AML-193 (cell line): ENCODE measurements around the gene THSD4.
"Not testable (repeated sequence)": the region's sequence is repeated elsewhere in the genome, so short reads cannot be mapped to it uniquely, and the experiment has no call there.

Experiments used
- DNase-seq, 2 experiments: peaks; one replicate each; lab custom pipeline; 2025; lab: John Stamatoyannopoulos, UW

The THSD4 gene

DNA sequence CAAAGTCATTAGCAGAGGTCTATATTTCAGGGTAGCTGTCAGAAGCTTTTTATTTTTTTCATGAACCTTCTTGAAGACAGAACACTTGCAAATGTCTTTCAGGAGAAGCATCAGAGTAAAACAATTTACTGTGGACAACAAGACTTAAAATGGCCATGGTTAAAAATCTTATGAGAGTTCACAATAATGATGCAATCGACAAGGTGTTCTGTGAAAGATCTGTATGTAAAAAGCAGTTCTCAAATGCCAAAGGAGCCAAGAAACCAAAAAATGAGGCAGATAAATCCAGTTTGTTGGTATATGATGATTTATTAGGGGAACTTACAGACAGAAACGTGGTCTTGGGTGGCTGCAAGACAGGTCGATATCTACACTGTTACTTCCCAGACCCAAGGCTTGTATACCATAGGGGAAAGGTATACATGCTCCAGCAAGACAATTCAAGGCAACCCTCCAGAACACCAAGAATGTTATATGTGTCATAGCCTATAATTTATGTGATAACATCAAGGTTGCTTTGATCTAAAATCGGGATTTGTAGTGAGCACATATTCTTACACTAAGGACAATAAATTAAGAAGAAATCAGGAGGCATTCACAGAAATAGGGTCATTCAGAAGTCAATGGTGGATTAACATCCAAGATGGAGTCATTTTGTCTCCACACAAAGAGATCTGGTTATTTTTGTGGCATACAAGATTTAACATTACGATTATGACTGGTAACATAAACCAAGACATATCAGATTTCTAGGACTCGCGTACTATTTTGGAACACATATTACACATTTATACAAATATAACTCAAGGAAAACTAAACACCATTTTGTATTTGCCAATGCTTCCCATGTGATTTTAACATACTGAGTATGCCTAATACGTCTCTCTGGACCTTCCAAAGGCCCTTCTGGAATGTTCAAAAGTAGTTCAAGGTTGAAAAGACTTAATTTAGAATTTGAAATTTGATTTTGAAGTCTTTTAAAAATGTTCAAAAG lies 316.4 kb downstream of the THSD4 start:
- DNase-seq, result no peak

- no peak for DNase-seq
Observed at GRCh38 chr15:71433402-71433801, 318.1 kb downstream of the THSD4 start.

- no peak for DNase-seq
Observed at GRCh38 chr15:71434774-71435173, 319.5 kb downstream of the THSD4 start.

- DNase-seq, result no peak
Observed at GRCh38 chr15:71435552-71435951, 320.3 kb downstream of the THSD4 start.

DNA sequence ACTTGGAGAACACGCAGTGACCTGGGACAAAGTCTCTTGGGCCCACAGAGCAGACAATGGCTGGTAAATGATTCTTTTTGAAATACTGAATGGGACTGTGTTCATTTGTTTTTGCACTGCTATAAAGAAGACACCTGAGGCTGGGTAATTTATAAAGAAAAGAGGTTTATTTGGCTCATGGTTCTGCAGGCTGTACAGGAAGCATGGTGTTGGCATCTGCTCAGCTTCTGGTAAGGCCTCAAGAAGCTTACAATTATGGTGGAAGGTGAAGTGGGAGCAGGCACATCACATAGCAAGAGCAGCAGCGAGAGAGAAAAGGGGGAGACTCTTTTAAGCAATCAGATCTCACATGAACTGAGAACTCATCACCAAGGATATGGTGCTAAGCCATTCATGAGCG lies 321.6 kb downstream of the THSD4 start:
- DNase-seq, result no peak

- no peak for DNase-seq
Observed at GRCh38 chr15:71437404-71437803, 322.1 kb downstream of the THSD4 start.

DNA sequence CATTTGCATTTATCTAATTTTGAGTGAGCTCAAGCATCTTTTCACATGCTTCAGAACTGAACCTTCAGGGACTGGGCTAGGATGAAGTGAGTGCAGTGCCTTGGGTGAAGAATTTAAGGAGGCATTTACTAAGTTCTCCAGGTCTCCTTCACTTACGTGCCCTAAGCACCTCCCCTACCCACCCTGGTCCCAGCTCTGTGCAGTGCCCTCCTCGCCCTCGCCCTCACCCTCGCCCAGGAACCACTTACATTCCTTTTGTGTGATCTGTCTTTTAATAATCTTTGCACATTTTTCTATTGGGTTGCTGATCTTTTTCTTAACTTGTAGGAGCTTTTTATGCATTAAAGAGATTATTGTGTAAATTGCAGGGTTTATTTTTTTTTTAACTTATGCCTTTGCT lies 322.6 kb downstream of the THSD4 start:
- no peak for DNase-seq

- not testable (repeated sequence) for DNase-seq
Observed at GRCh38 chr15:71439478-71439877, 324.2 kb downstream of the THSD4 start.

GRCh38 chr15:71440489-71441110 lies 325.3 kb downstream of the THSD4 start:
- DNase-seq, result peak; percentile 44 to 64

DNA sequence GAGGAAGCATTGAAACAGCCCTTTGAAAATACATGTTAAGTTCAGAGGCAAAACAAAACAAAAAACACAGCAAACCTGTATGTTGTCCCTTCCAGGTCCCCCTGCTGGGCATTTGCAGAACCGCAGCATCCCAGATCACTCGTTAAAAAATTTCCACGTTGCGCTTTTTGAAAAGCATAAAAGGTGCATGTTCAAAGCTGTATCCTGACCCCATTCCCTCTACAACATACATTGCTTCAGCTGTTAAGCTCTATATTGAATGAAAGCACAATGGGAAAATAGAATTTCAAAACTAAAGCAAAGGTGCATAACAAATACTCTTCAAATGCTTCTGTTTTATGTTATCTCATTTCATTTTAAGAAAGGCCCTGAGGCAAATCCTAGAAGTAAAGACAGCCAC lies 328.3 kb downstream of the THSD4 start:
- peak; percentile 3 for DNase-seq

GRCh38 chr15:71444032-71444810 lies 328.9 kb downstream of the THSD4 start:
- no peak for DNase-seq

- no peak for DNase-seq
Observed at GRCh38 chr15:71444866-71445590, 329.8 kb downstream of the THSD4 start.

DNA sequence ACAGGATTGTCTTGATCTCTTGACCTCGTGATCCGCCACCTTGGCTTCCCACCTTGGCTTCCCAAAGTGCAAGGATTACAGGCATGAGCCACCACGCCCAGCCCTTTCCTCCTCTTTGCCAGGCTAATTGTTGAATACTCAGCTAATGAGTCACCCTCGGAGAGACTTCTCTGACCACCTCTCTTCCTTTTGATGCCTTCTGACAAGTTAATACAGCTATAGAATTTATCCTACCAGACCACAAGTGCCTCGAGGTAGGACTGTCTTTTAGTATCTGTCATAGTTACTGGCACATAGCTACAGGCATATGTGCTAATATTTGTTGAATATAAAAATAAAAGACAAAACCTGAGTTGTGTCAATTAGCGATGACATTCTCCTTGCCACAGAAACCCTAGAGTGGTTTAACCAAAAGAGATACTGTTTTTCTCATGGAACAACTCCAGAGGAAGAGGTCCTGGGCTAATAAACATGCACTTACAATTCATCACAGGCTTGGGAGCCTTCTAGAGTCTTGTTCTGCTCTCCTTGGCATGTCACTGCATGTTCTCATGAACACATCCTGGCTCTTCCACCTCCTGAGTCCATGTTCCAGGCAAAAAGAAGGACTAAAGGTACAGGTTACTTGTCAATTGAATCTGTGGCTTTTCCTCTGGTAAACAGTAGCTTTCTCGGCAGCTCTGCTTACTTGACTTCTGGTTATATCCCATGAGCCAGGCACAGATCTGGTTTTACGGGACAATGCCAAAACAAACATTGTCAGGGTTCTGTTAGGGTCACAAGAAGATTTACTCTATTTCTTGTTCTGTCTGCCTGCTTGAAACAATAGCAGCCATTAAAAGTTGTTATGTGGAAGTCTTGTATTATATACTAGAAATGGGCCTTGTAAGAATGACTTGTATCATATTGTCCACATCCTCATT lies 332.3 kb downstream of the THSD4 start:
- DNase-seq, result no peak

DNA sequence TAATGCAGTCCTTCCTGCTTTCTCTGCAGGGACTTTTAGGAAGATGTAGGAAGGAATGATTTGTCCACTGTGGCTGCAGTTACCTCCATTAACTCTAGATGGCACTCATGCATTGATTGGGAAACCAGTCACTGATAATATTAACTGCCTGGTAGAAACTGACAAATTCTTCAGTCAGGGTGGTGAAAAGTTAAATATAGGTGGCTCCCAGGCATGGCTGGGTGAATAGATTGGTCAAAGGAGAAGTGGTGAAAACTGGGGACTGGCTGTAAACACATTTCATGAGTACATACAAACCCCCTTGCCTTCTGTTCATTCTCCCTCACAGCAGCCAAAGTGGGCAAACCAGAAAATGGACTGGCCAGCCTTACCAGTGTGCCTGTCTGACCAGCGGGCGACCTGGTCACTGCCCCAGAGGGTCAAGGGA lies 333.4 kb downstream of the THSD4 start:
- DNase-seq, result peak; percentile 6 to 23

GRCh38 chr15:71449363-71449762 lies 334.1 kb downstream of the THSD4 start:
- no peak for DNase-seq

GRCh38 chr15:71449956-71450355 lies 334.7 kb downstream of the THSD4 start:
- DNase-seq, result no peak

DNA sequence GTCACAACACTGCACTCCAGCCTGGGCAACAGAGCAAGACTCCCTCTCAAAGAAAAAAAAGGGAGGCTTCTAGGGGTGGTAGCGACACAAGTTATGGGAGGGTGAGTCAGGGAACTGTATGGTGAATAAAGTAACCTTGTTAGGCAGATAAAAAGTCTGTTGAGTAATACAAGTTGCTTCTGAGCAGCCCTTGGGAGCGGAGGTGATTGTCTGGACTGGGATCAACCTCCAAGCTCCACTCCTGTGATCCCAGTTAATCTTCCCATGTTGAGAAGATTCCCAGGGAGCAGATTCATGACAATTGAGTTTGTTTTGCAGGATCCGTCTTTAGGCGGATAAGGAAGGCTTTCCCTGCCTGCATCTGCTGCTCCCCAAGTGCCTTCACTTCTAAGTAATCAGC lies 335.9 kb downstream of the THSD4 start:
- no peak for DNase-seq

GRCh38 chr15:71452893-71453292 lies 337.6 kb downstream of the THSD4 start:
- no peak for DNase-seq

DNA sequence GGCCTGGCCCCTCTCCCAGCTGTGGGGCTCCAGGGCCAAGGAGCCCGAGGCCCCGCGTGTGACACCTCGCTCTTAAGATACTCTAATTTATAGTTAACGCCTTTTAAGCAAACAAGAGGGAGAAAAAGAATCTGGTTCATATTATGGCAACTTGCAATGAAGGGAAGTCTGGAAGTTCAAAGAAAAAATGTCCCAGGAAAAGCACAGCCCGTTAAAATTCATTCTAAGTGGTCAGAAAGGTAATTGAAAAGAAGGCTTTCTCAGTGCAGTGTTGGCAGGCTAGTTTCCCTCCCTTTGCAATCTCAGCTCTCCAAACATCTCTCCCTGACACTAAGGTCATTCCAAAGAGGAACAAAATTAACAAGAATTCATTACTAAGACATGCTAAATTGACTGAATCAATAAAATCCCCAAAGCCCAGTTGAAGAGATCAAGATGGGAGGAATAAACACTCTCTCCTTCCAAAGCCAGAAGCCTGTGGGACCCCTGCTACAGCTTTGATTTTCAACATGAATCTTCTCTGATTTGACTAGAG lies 339.3 kb downstream of the THSD4 start:
- DNase-seq, result no peak

- no peak for DNase-seq
Observed at GRCh38 chr15:71455107-71455506, 339.8 kb downstream of the THSD4 start.
